Brain microvascular endothelial cell (primary cell): ENCODE data around the gene PTGER2.
A peak's percentile ranks its signal among the peaks of the same experiment; 100 is the strongest.

Experiments
- DNase-seq: peaks from one replicate; pipeline ENCODE4 v3.0.0-alpha.2; 2020
- H3K27ac ChIP-seq: fragments of 250-450 bp; sonication (Bioruptor Pico); 2 replicates; pipeline ENCODE4 v1.5.1; 2020; ENCODE audit warnings: mild to moderate bottlenecking, moderate library complexity
- H3K27me3 ChIP-seq: fragments of 250-450 bp; sonication (Bioruptor Pico); replicated peaks from 2 replicates; pipeline ENCODE4 v1.5.1; 2020; ENCODE audit warnings: mild to moderate bottlenecking
- H3K36me3 ChIP-seq: fragments of 250-450 bp; sonication (Bioruptor Pico); replicated peaks from 2 replicates; pipeline ENCODE4 v1.5.1; 2020; ENCODE audit warnings: mild to moderate bottlenecking
- H3K4me3 ChIP-seq: 2 replicates; pipeline ENCODE4 v1.5.1; 2011; ENCODE audit warnings: low read depth, mild to moderate bottlenecking, control low read depth, low read length, moderate library complexity
- CTCF ChIP-seq: IDR thresholded peaks from 2 replicates; pipeline ENCODE4 v1.5.1; 2011; ENCODE audit warnings: low read depth, mild to moderate bottlenecking, moderate library complexity, low read length, control low read depth, inconsistent platforms; ENCODE audit errors: missing control alignments
- in situ Hi-C: cut with HindIII; loops from 2 replicates; pipeline ENCODE4 v1.10.0; 2017; ENCODE audit warnings: low sequenced_read_pairs, low pct_ligation_motif_present

PTGER2 gene

GRCh38 chr14:52313903-52314594 is at the start of gene PTGER2:
PTGER2 (plus strand) TSS chr14:52314312; CDS start chr14:52314549, 237 bp downstream.
- Histone ChIP-seq H3K27me3 (no peaks in the 10 kb centered on the region), H3K4me3 (peak within 1 kb of the TSS; percentile 89), H3K36me3 (no peaks in the 10 kb centered on the region), H3K27ac (peak within 1 kb of the TSS; percentile 6)
- in situ Hi-C loops, result no loop called here
- DNase-seq, result peak; percentile 88
- no peak for TF ChIP-seq CTCF

- no peaks in the 10 kb centered on the region for H3K27me3 ChIP-seq
- no peak overlapping the region for H3K4me3 ChIP-seq
- TF ChIP-seq CTCF, result no peak
- no peak overlapping the region for H3K27ac ChIP-seq
- no peak for DNase-seq
- no peaks in the 10 kb centered on the region for H3K36me3 ChIP-seq
- in situ Hi-C loops, result no loop called here
Measured at GRCh38 chr14:52265253-52265652, 48.9 kb upstream of the PTGER2 start.

GRCh38 chr14:52266179-52266578 is 47.9 kb upstream of the PTGER2 start:
- in situ Hi-C loops, result no loop called here
- Histone ChIP-seq H3K27ac (peak overlapping the region; percentile 41), H3K4me3 (no peak overlapping the region), H3K27me3 (no peaks in the 10 kb centered on the region), H3K36me3 (no peaks in the 10 kb centered on the region)
- peak; percentile 80 for DNase-seq
- no peak for TF ChIP-seq CTCF

- Histone ChIP-seq H3K27ac (peak overlapping the region; percentile 41), H3K27me3 (no peaks in the 10 kb centered on the region), H3K36me3 (no peaks in the 10 kb centered on the region), H3K4me3 (no peak overlapping the region)
- TF ChIP-seq CTCF, result no peak
- DNase-seq, result peak; percentile 52
- in situ Hi-C loops, result no loop called here
Measured at GRCh38 chr14:52266782-52267181, 47.3 kb upstream of the PTGER2 start.

GRCh38 chr14:52267501-52268278 is 46.4 kb upstream of the PTGER2 start, which contains the start of gene PTGDR:
PTGDR (plus strand) TSS chr14:52267698; CDS start chr14:52267815, 117 bp downstream.
- Histone ChIP-seq H3K27me3 (no peaks in the 10 kb centered on the region), H3K36me3 (no peaks in the 10 kb centered on the region), H3K4me3 (peak within 1 kb of the TSS; percentile 55), H3K27ac (peak within 1 kb of the TSS; percentile 41)
- DNase-seq, result no peak
- in situ Hi-C loops, result no loop called here
- no peak for TF ChIP-seq CTCF
